CD4-positive, alpha-beta T cell treated with Interleukin-12 subunit alpha and Interleukin-12 subunit beta, for 1 hour (primary cell): ENCODE results near the gene DYNLT1.

Source experiments
- DNase-seq: peaks from one replicate; pipeline ENCODE4 v3.0.0-alpha.2; 2020

The DYNLT1 gene

DNA sequence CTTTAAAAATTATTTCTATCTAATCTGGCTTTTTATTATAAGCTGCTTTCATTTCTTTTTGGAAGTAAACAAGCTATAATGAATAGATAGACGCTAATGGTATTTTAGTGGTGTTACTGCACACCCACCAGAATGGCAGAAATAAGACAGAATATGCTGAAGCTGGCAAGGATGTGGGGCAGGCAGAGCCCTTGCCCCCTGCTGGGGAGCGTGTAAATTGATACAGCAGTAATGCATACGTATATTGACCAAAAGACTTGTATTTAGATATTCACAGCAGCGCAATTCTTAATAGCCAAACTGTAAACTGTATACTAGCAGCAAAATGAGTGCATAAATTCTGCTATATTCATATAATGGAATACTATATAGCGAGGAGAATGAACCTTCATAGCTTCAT, 49.3 kb downstream of the DYNLT1 start:
- peak; percentile 31 for DNase-seq

GRCh38 chr6:158593670-158594069, 50.9 kb downstream of the DYNLT1 start:
- no peak for DNase-seq

DNA sequence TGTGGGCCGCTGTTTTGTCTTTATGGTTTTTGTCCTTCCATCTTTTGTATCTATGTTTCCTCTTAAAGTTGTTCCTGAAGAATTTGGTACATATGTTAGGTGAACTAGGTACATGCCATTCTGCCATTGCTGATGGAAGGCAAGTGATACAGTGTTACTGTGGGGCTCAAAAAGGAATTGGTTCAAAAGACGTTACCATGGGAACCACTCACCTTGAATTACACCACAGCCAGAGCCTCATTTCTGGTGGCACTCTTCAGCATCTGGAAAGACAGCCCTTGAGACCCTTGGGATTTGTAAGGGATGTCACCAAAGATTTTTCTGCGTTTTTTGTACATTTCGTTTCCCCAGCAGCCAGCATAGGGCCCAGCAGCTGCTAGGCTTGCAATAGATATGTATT, 52.7 kb downstream of the DYNLT1 start:
- no peak for DNase-seq

- DNase-seq: no peak
These were observed 53.3 kb downstream of the DYNLT1 start for GRCh38 chr6:158591134-158591809.

DNA sequence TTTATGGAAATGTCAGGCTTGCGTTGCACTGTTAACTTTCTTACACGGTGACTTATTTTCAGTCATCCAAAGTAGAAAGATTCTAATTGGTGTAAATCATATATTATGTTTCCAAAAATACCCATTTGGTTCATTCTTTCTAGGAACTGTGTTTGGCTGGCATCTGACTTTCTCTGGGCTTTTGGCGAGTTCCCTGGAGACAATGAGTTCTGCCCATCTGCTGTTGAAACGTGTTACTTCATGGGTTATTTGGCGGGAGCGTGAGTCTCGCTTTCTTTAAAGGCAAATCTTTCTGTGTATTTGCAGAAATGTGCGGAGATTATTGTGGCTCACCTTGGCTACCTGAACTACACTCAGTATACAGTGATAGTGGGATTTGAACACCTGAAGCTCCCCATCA, 55.2 kb downstream of the DYNLT1 start:
- DNase-seq: no peak

DNA sequence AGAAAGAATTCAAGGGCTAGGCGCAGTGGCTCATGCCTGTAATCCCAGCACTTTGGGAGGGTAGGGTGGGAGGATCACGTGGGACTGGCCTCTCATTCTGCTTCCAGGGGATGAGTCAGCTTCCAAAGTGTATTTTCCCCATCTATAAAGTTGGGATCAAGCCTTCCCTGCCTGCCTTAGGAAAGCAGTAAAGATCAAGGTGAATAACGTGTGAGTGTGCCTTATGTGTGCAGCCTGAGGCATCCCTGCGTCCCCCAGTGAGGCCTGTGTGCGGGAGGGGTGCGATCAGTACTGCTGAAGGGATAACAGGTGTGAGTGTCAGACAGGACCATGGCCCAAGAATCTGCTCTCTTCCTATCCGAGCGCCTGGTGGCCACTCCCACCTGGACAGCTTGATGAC, 57.9 kb downstream of the DYNLT1 start:
- DNase-seq: no peak
